ENCODE measurements around the gene SF3B2.
"Not testable (repeated sequence)": the region's sequence is repeated elsewhere in the genome, so short reads cannot be mapped to it uniquely, and the experiment has no call there.

SF3B2 gene

GRCh38 chr11:66104057-66104638 lies 52.0 kb downstream of the SF3B2 start:
- DNase-seq = no peak

GRCh38 chr11:66106786-66107599 lies 54.8 kb downstream of the SF3B2 start:
- DNase-seq = no peak

DNA sequence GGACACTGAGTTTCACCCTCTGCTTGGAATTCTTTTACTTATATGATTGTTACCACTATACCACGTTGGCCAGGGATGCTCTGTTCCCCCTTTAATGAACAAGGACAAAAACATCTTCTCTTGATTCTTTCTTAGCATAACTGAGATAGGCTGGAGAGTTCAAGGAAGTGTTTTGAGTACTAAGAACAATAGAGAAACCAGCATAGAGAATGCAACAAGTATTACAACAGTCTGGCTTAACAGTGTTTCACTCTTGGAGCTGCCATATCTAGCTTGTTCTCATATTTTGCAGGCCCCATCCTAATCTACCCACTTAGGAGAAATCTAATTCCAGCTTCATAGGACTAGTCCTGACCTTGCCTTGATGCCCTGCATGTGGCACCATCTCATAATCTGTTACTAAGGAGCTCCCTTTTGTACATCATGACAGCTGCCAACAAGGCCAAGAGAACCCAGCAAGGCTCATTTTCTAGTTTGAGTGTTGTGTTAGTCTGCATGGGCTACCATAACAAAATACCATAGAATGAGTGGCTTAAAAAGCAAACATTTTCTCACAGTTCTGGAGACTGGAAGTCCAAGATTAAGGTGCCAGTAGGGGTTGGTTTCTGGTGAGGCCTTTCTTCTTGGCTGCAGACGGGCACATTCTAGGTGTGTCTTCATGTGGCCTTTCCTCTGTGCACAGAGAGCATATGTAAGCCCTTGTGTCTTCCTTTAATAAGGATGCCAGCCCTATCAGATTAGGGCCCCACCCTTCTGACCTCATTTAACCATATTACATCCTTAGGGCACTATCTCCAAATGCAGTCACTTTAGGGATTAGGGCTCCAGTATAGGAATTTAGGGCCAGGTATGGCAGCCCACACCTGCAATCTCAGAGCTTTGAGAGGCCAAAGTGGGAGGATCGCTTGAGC lies 55.7 kb downstream of the SF3B2 start:
- DNase-seq = no peak

GRCh38 chr11:66109294-66109693 lies 57.1 kb downstream of the SF3B2 start:
- no peak for DNase-seq

- DNase-seq = no peak
Observed at GRCh38 chr11:66111158-66111557, 59.0 kb downstream of the SF3B2 start.

DNA sequence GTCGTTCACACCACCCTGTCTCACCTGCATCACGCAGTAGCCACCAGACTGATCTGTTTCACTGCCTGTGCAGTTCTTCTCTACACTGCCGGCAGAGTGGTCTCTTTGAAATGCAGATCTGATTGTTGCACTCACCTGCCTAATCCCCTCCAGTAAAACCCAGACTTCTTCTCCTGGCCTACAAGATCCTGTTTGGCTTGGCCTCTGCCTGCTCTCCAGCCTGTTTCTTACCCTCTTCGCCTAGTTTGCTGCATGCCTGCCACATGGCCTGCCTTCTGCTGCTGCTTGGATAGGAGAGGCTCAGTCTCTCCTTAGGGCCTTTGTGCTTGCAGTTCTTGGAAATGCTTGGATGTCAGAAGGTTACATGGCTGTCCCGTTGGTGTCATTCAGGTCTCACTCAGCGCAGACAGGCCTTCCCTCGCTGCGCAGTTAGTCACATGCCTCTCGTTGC lies 59.9 kb downstream of the SF3B2 start:
- DNase-seq = no peak

- peak in 1 of 58 donors; percentile 13 for DNase-seq
Observed at GRCh38 chr11:66112601-66113499, 60.7 kb downstream of the SF3B2 start.

- not testable (repeated sequence) for DNase-seq
Observed at GRCh38 chr11:66114957-66115356, 62.8 kb downstream of the SF3B2 start.

DNA sequence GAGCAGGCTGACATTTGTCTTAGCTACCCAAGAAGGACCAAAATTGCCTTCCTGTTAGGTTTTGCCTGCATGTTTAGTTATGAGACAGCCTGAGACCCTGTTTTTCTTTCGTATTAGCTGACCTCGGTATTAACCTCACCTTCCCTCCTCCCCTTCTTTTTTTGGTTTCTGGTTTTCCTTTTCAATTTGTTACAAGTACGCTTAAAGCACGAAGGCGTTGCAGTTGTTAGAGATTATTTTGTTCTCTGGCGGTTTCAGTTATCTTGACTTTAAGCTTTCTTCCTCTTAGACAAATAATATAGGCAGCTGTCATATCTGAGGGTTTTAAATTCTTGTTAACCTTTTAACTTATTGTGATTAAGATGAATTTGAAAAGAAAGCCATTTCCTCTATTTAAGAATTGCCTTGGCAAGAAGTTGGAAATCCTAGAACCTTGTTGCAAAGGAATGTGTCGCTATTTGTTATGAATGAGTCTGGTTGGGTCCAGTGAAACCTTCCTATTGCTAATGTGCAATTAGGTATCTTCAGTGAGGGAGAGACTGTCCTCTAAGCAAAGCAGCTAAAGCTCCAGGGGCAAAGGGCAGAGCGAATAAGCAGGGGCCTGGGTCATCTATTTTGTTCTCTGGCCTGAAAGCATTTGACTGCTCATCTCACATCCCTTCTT lies 63.6 kb downstream of the SF3B2 start:
- no peak for DNase-seq

- DNase-seq = no peak
Observed at GRCh38 chr11:66116576-66117361, 64.6 kb downstream of the SF3B2 start.

- DNase-seq = no peak
Observed at GRCh38 chr11:66118847-66119246, 66.7 kb downstream of the SF3B2 start.

Measured in anterior cingulate cortex (tissue), 58 donors.